Activated B cell treated with CpG ODN at 0.5 μM for 24 hours (primary cell): ENCODE data around the gene GNG11. TPM values are rescaled to one million over a fixed set of nuclear protein-coding genes. Genes with fewer than 3 reads are reported as not detected.

ENCODE experiments used
- ATAC-seq: fragments of 200-7000 bp; cut with Tn5 transposase; one replicate; pipeline ENCODE4 v1.10.0; 2021; ENCODE audit warnings: low read depth, mild to moderate bottlenecking, moderate library complexity
- CTCF ChIA-PET: fragments of 350-600 bp; sonication (Branson Sonifier 250); formaldehyde crosslinking; loops from one replicate; lab custom pipeline; 2021; ENCODE audit warnings: antibody characterized with exemption; lab: Charles Lee
- POLR2A ChIA-PET: fragments of 350-600 bp; sonication (Branson Sonifier 250); formaldehyde crosslinking; loops from one replicate; lab custom pipeline; 2021; ENCODE audit warnings: antibody characterized with exemption; lab: Charles Lee
- DNase-seq: peaks from one replicate; pipeline ENCODE4 v3.0.0; 2022
- H3K27ac Mint-ChIP-seq: one replicate; pipeline ENCODE4 v1.8.0; 2020; ENCODE audit warnings: mixed read lengths
- H3K27me3 Mint-ChIP-seq: one replicate; pipeline ENCODE4 v1.8.0; 2021; ENCODE audit warnings: mixed read lengths
- H3K36me3 Mint-ChIP-seq: one replicate; pipeline ENCODE4 v1.8.0; 2021; ENCODE audit warnings: low read depth, mixed read lengths
- H3K4me1 Mint-ChIP-seq: one replicate; pipeline ENCODE4 v1.8.0; 2021; ENCODE audit warnings: mixed read lengths
- H3K4me3 Mint-ChIP-seq: one replicate; pipeline ENCODE4 v1.8.0; 2020; ENCODE audit warnings: mild to moderate bottlenecking, mixed read lengths
- H3K9me3 Mint-ChIP-seq: one replicate; pipeline ENCODE4 v1.8.0; 2020; ENCODE audit warnings: mixed read lengths
- intact Hi-C: fragments of 100-400 bp; cut with micrococcal nuclease; formaldehyde crosslinking; loops from one replicate; pipeline ENCODE4 v1.15.1; 2024
- total RNA-seq: library from RNA; stranded (reverse); gene quantifications from 2 replicates; pipeline ENCODE4 v1.2.3, GENCODE V29; 2022
- TF ChIP-seq, protein P1 (sequence below): fragments of 200-600 bp; IDR thresholded peaks from one replicate; pipeline ENCODE4 v1.8.0; 2022; ENCODE audit warnings: antibody characterized with exemption, mild to moderate bottlenecking

The GNG11 gene
- total RNA-seq, 1 donor from 2014 or later = 2.6 TPM

DNA sequence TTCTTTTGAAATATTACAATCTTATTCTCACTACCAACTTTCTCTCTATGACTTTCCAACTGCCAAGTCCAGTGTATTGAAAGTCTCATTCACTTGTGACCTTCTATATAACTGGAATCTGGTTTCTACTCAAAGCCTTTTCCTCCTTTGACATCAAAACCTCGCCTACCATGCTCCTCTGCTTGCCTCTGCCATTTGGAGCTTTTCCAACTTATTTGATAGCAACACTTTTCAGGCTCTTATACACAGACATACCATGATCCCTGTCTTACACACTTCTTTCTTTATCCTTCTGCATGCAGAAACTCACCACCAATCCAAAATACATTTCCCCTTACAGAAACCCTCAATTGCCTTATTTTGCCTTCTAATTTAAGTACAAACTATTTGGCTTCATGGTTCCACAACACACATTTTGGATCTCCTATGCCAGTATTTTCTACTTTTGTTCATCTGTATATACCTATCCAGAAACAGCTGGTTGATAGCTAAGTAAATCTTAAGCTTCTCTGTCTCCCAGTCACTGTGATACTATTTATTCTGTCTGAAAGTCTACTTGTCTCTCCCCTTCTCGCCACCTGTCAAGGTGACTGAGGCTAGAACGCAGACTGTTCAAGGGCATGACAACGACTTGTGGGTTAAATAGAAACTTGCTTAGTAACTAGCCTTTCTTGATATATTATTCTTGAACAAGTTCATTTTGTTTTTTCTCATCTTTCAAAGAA lies 22.4 kb downstream of the GNG11 start:
- Mint-ChIP-seq H3K27me3 (no peaks in the 10 kb centered on the region), H3K4me1 (peaks cover 3% of the 10 kb centered on the region), H3K27ac (no peak overlapping the region), H3K36me3 (no peaks in the 10 kb centered on the region), H3K4me3 (no peak overlapping the region), H3K9me3 (no peaks in the 10 kb centered on the region)
- ATAC-seq = no peak
- ChIA-PET POLR2A (no interaction called here), CTCF (no interaction called here)
- TF ChIP-seq, protein P1, sequence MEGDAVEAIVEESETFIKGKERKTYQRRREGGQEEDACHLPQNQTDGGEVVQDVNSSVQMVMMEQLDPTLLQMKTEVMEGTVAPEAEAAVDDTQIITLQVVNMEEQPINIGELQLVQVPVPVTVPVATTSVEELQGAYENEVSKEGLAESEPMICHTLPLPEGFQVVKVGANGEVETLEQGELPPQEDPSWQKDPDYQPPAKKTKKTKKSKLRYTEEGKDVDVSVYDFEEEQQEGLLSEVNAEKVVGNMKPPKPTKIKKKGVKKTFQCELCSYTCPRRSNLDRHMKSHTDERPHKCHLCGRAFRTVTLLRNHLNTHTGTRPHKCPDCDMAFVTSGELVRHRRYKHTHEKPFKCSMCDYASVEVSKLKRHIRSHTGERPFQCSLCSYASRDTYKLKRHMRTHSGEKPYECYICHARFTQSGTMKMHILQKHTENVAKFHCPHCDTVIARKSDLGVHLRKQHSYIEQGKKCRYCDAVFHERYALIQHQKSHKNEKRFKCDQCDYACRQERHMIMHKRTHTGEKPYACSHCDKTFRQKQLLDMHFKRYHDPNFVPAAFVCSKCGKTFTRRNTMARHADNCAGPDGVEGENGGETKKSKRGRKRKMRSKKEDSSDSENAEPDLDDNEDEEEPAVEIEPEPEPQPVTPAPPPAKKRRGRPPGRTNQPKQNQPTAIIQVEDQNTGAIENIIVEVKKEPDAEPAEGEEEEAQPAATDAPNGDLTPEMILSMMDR = no peak
- no peak for DNase-seq
- intact Hi-C loops = no loop called here

DNA sequence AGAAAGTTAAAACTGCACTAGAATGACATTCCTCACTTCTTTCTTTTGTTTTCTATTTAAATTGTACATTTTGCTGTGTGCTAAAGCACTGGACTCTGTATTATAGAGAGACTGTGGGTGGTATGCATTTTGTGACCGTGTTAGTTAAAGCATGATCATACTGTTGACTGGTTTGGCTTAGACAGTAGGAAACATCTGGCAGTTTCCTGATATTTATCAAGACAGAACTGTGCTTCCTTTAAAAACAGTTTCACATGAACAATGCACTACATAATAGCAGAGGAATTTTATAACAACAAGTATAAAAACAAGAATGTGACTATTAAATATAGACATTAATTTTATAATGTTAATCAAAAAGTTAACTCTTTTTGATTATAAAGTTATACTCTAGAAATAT lies 23.1 kb downstream of the GNG11 start:
- Mint-ChIP-seq H3K36me3 (no peaks in the 10 kb centered on the region), H3K4me1 (peaks cover 3% of the 10 kb centered on the region), H3K4me3 (no peak overlapping the region), H3K27ac (no peak overlapping the region), H3K9me3 (no peaks in the 10 kb centered on the region), H3K27me3 (no peaks in the 10 kb centered on the region)
- ATAC-seq (no peak), DNase-seq (no peak)
- TF ChIP-seq, protein P1 = no peak
- intact Hi-C loops = no loop called here
- ChIA-PET CTCF (no interaction called here), POLR2A (interaction anchor here (0.6 kb wide), 1 partner anchor 551 kb away, joined by 6 read pairs; no protein-coding TSS in a partner anchor)

DNA sequence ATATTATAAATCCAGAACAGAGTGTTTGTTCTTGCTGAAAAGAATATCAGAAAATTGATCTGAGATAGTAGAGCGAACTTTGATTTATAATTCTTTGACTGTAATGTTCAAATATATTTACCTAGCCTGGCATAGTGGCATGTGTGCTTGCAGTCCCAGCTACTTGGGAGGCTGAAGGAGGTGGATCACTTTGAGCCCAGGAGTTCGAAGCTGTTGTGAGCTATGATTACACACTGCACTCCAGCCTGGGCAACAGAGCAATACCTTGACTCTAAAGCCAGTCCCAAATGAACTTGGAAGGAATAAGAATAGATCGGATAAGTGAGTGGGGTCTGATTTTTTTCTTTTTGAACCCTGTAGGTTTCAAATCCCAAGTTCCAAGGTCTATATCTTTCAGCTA lies 23.5 kb downstream of the GNG11 start:
- H3K4me3 Mint-ChIP-seq = no peak overlapping the region
- POLR2A ChIA-PET = interaction anchor here (0.6 kb wide), 1 partner anchor 551 kb away, joined by 6 read pairs; no protein-coding TSS in a partner anchor
- H3K27me3 Mint-ChIP-seq = no peaks in the 10 kb centered on the region
- intact Hi-C loops = no loop called here
- no peak for DNase-seq
- no peaks in the 10 kb centered on the region for H3K36me3 Mint-ChIP-seq
- no peak for ATAC-seq
- peaks cover 3% of the 10 kb centered on the region for H3K4me1 Mint-ChIP-seq
- TF ChIP-seq, protein P1 = no peak
- CTCF ChIA-PET = no interaction called here
- H3K9me3 Mint-ChIP-seq = no peaks in the 10 kb centered on the region
- H3K27ac Mint-ChIP-seq = no peak overlapping the region

DNA sequence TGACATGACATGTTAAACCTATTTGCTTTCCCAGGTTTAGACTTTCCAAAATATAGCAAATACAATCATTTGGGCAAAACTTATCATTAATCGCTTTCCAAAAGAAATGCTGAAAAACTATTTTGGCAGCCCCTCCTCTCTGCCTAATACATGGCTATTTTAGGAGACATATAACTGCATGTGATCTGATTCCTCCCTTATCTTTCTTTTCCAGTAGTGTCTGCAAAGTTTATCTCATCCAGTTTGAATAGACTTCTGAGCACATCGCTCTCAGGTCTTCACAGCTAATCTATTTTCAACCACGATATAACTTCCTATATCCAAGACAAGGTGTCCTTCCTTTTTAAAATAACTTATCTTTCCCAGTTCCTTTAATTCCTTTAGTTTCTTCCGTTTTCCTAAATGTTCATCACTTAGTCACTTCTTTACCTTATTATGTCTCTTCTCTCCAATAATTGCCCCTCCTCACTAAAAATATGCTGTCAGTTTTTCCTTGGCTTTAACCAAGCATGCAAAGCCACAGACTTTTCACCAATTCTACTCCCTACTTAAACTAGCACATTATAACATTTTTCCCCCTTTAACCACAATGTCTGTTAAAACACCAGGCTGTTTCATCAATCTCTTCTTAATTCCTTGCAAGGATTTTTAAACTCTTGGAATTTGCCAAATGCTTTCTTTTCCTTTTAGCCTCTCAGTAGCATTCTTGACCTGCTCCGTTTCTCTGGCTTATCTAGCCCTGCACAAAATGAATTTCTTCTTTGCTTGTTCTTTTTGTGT lies 24.4 kb downstream of the GNG11 start:
- Mint-ChIP-seq H3K9me3 (no peaks in the 10 kb centered on the region), H3K36me3 (no peaks in the 10 kb centered on the region), H3K4me1 (peaks cover 3% of the 10 kb centered on the region), H3K27me3 (no peaks in the 10 kb centered on the region), H3K4me3 (no peak overlapping the region), H3K27ac (no peak overlapping the region)
- ATAC-seq (no peak), DNase-seq (no peak)
- TF ChIP-seq, protein P1 = no peak
- ChIA-PET CTCF (no interaction called here), POLR2A (no interaction called here)
- intact Hi-C loops = no loop called here

DNA sequence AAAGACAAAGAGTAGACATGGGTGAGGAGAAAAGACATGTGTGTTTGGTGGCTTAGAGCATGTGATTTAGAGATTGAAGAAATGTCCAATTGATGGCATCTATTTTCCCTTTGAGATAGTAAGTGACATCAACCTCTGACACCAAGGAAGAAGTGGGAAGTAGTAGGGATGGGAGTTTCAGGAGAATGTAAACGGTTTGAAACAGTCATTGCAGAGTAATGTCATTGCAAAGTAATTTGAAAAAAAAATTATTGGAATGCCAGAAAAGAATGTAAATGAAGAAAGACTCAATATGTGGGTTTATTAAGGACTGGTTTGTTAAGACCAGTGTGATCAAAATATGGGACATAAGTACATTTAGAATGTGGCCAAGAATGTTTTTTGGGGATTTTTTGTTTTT lies 26.6 kb downstream of the GNG11 start:
- CTCF ChIA-PET = no interaction called here

More for the DNA sequence above, 26.6 kb downstream of the GNG11 start:
- POLR2A ChIA-PET = no interaction called here
- TF ChIP-seq, protein P1 = no peak
- H3K4me3 Mint-ChIP-seq = no peak overlapping the region
- H3K36me3 Mint-ChIP-seq = no peaks in the 10 kb centered on the region
- H3K27ac Mint-ChIP-seq = no peak overlapping the region
- H3K27me3 Mint-ChIP-seq = no peaks in the 10 kb centered on the region
- DNase-seq (no peak), ATAC-seq (no peak)
- H3K9me3 Mint-ChIP-seq = no peaks in the 10 kb centered on the region
- intact Hi-C loops = no loop called here
- H3K4me1 Mint-ChIP-seq = peaks cover 2% of the 10 kb centered on the region
